ENCODE data around the gene BEST2. TPM values are rescaled to one million over a fixed set of nuclear protein-coding genes. Genes with fewer than 3 reads are reported as not detected.
"Not testable (repeated sequence)": the region's sequence is repeated elsewhere in the genome, so short reads cannot be mapped to it uniquely, and the experiment has no call there.

Gene BEST2
- polyA plus RNA-seq, 3 donors from 2014 or later: not detected

- Mint-ChIP-seq H3K27ac (peak overlapping the region in 1 of 6 donors; percentile 34), H3K27me3 (ENCODE audit: low read depth in 3 of 3) (peaks cover 13 to 23% (median 23%) of the 10 kb centered on the region in 3 donors), H3K9me3 (no peaks in the 10 kb centered on the region), H3K4me3 (no peak overlapping the region), H3K36me3 (no peaks in the 10 kb centered on the region), H3K4me1 (peaks cover 32 to 35% of the 10 kb centered on the region in 2 donors)
- DNase-seq: no peak
These were observed 45.6 kb downstream of the BEST2 start for GRCh38 chr19:12797141-12797587.

GRCh38 chr19:12797607-12798006 lies 46.0 kb downstream of the BEST2 start:
- DNase-seq, H3K4me3 Mint-ChIP-seq, H3K36me3 Mint-ChIP-seq, H3K27ac Mint-ChIP-seq, H3K9me3 Mint-ChIP-seq: not testable (repeated sequence)
- Mint-ChIP-seq H3K4me1 (peaks cover 37 to 40% of the 10 kb centered on the region in 2 donors), H3K27me3 (ENCODE audit: low read depth in 3 of 3) (peaks cover 9 to 23% (median 20%) of the 10 kb centered on the region in 3 donors)

- Mint-ChIP-seq H3K4me1 (peaks cover 27 to 28% of the 10 kb centered on the region in 2 donors), H3K4me3 (peak overlapping the region in 4 of 5 donors; percentile 75 to 87 (median 81)), H3K36me3 (no peaks in the 10 kb centered on the region), H3K9me3 (no peaks in the 10 kb centered on the region), H3K27me3 (ENCODE audit: low read depth in 3 of 3) (peaks cover 4 to 9% (median 8%) of the 10 kb centered on the region in 3 donors), H3K27ac (no peak overlapping the region)
- DNase-seq: no peak
These were observed 48.3 kb downstream of the BEST2 start for GRCh38 chr19:12799742-12800465.

GRCh38 chr19:12800466-12800770 lies 48.8 kb downstream of the BEST2 start:
- no peak for DNase-seq
- H3K27me3 Mint-ChIP-seq (ENCODE audit: low read depth in 3 of 3): peaks cover 4 to 9% (median 8%) of the 10 kb centered on the region in 3 donors
- H3K4me1 Mint-ChIP-seq: peaks cover 27 to 28% of the 10 kb centered on the region in 2 donors
- H3K36me3 Mint-ChIP-seq: no peaks in the 10 kb centered on the region
- peak overlapping the region; percentile 75 to 87 (median 80) for H3K4me3 Mint-ChIP-seq
- no peaks in the 10 kb centered on the region for H3K9me3 Mint-ChIP-seq
- H3K27ac Mint-ChIP-seq: no peak overlapping the region

- Mint-ChIP-seq H3K27me3 (ENCODE audit: low read depth in 3 of 3) (peaks cover 6 to 9% (median 8%) of the 10 kb centered on the region in 3 donors), H3K36me3 (no peaks in the 10 kb centered on the region), H3K4me3 (peak overlapping the region; percentile 75 to 87 (median 80)), H3K27ac (peak overlapping the region in 3 of 6 donors; percentile 7 to 50 (median 24)), H3K4me1 (peaks cover 25% of the 10 kb centered on the region in 2 donors), H3K9me3 (no peaks in the 10 kb centered on the region)
- no peak for DNase-seq
These were observed 49.4 kb downstream of the BEST2 start for GRCh38 chr19:12800923-12801465.

- Mint-ChIP-seq H3K36me3 (no peaks in the 10 kb centered on the region), H3K9me3 (no peaks in the 10 kb centered on the region), H3K27ac (peak within 1 kb of the TSS in 3 of 6 donors; percentile 7 to 79 (median 71))
These were observed 50.1 kb downstream of the BEST2 start, which contains the start of the genes PRDX2 and THSD8 for GRCh38 chr19:12801466-12802266. Gene PRDX2, minus strand, starts transcription at chr19:12801800. Its CDS starts 539 bp downstream, at chr19:12801261. Gene THSD8, plus strand, starts transcription at chr19:12802069. Its CDS starts 3 bp downstream, at chr19:12802072.

GRCh38 chr19:12802267-12803106 lies 50.9 kb downstream of the BEST2 start:
- H3K4me3 Mint-ChIP-seq: peak overlapping the region; percentile 75 to 87 (median 80)

More at GRCh38 chr19:12801466-12802266, 50.1 kb downstream of the BEST2 start, which contains the start of the genes PRDX2 and THSD8:
- Mint-ChIP-seq H3K4me1 (peaks cover 25% of the 10 kb centered on the region in 2 donors), H3K4me3 (peak within 1 kb of the TSS; percentile 75 to 87 (median 80)), H3K27me3 (ENCODE audit: low read depth in 3 of 3) (peaks cover 5 to 8% (median 7%) of the 10 kb centered on the region in 3 donors)
- peak; percentile 61 to 78 (median 65) for DNase-seq

GRCh38 chr19:12804051-12804450 lies 52.5 kb downstream of the BEST2 start:
- H3K36me3 Mint-ChIP-seq: peaks cover 0 to 4% (median 0%) of the 10 kb centered on the region in 3 donors
- peaks cover 5 to 8% (median 5%) of the 10 kb centered on the region in 3 donors for H3K27me3 Mint-ChIP-seq (ENCODE audit: low read depth in 3 of 3)
- H3K9me3 Mint-ChIP-seq: no peaks in the 10 kb centered on the region
- peaks cover 31% of the 10 kb centered on the region in 2 donors for H3K4me1 Mint-ChIP-seq
- H3K27ac Mint-ChIP-seq: no peak overlapping the region
- no peak overlapping the region for H3K4me3 Mint-ChIP-seq
- no peak for DNase-seq

More at GRCh38 chr19:12802267-12803106, 50.9 kb downstream of the BEST2 start:
- Mint-ChIP-seq H3K36me3 (no peaks in the 10 kb centered on the region), H3K27me3 (ENCODE audit: low read depth in 3 of 3) (peaks cover 5 to 8% (median 7%) of the 10 kb centered on the region in 3 donors), H3K4me1 (peaks cover 31% of the 10 kb centered on the region in 2 donors), H3K27ac (peak overlapping the region in 2 of 6 donors; percentile 71 to 79), H3K9me3 (no peaks in the 10 kb centered on the region)
- DNase-seq: no peak

- Mint-ChIP-seq H3K27ac (peak within 1 kb of the TSS; percentile 81 to 94 (median 86)), H3K4me1 (peaks cover 20 to 23% of the 10 kb centered on the region in 2 donors), H3K36me3 (peaks cover 0 to 4% (median 4%) of the 10 kb centered on the region in 3 donors), H3K9me3 (no peaks in the 10 kb centered on the region), H3K4me3 (peak within 1 kb of the TSS; percentile 90 to 96 (median 92)), H3K27me3 (ENCODE audit: low read depth in 3 of 3) (peaks cover 5 to 8% (median 5%) of the 10 kb centered on the region in 3 donors)
- peak; percentile 82 to 83 (median 82) for DNase-seq
These were observed 54.9 kb downstream of the BEST2 start, which contains the start of gene RNASEH2A for GRCh38 chr19:12806242-12807081. Gene RNASEH2A, plus strand, starts transcription at chr19:12806584. Its CDS starts 90 bp downstream, at chr19:12806674.

Measured in immature natural killer cell (primary cell).